ENCODE measurements around the gene CLPTM1.

The CLPTM1 gene

GRCh38 chr19:45009625-45010255 is 54.6 kb downstream of the CLPTM1 start:
- DNase-seq (ENCODE audit: insufficient read length, low spot score) (no peak), FAIRE-seq (no peak)
- no peak for TF ChIP-seq CTCF (IDR thresholded peaks at IDR 0.05; ENCODE audit: insufficient read depth, missing control alignments)

- FAIRE-seq (no peak), DNase-seq (ENCODE audit: insufficient read length, low spot score) (no peak)
- no peak for TF ChIP-seq CTCF (IDR thresholded peaks at IDR 0.05; ENCODE audit: insufficient read depth, missing control alignments)
Measured at GRCh38 chr19:45010306-45010705, 55.1 kb downstream of the CLPTM1 start.

- DNase-seq (ENCODE audit: insufficient read length, low spot score) (no peak), FAIRE-seq (no peak)
- no peak for TF ChIP-seq CTCF (IDR thresholded peaks at IDR 0.05; ENCODE audit: insufficient read depth, missing control alignments)
Measured at GRCh38 chr19:45011959-45012358, 56.8 kb downstream of the CLPTM1 start.

GRCh38 chr19:45016388-45017314 is 61.5 kb downstream of the CLPTM1 start:
- DNase-seq (ENCODE audit: insufficient read length, low spot score) (peak; percentile 68), FAIRE-seq (no peak)
- TF ChIP-seq CTCF (IDR thresholded peaks at IDR 0.05; ENCODE audit: insufficient read depth, missing control alignments), result peak; percentile 78

GRCh38 chr19:45019187-45019586 is 64.0 kb downstream of the CLPTM1 start:
- TF ChIP-seq CTCF (IDR thresholded peaks at IDR 0.05; ENCODE audit: insufficient read depth, missing control alignments), result no peak
- DNase-seq (ENCODE audit: insufficient read length, low spot score) (no peak), FAIRE-seq (peak; percentile 68)

- no peak for DNase-seq (ENCODE audit: insufficient read length, low spot score)
- no peak for TF ChIP-seq CTCF (IDR thresholded peaks at IDR 0.05; ENCODE audit: insufficient read depth, missing control alignments)
- FAIRE-seq, result no peak
Measured at GRCh38 chr19:45020071-45020470, 64.9 kb downstream of the CLPTM1 start.

GRCh38 chr19:45021971-45022370 is 66.8 kb downstream of the CLPTM1 start:
- no peak for FAIRE-seq
- no peak for TF ChIP-seq CTCF (IDR thresholded peaks at IDR 0.05; ENCODE audit: insufficient read depth, missing control alignments)
- DNase-seq (ENCODE audit: insufficient read length, low spot score), result no peak

Data from D721Med (cell line).